SIG-M5 (cell line): ENCODE measurements around the gene CAMK2D.

Source experiments
- DNase-seq: peaks from one replicate; lab custom pipeline; 2025; lab: John Stamatoyannopoulos, UW

The CAMK2D gene

GRCh38 chr4:113471146-113471860 lies 290.2 kb downstream of the CAMK2D start:
- DNase-seq, result no peak

- no peak for DNase-seq
Measured at GRCh38 chr4:113469926-113470325, 291.6 kb downstream of the CAMK2D start.

GRCh38 chr4:113469023-113469390 lies 292.5 kb downstream of the CAMK2D start:
- DNase-seq, result no peak

DNA sequence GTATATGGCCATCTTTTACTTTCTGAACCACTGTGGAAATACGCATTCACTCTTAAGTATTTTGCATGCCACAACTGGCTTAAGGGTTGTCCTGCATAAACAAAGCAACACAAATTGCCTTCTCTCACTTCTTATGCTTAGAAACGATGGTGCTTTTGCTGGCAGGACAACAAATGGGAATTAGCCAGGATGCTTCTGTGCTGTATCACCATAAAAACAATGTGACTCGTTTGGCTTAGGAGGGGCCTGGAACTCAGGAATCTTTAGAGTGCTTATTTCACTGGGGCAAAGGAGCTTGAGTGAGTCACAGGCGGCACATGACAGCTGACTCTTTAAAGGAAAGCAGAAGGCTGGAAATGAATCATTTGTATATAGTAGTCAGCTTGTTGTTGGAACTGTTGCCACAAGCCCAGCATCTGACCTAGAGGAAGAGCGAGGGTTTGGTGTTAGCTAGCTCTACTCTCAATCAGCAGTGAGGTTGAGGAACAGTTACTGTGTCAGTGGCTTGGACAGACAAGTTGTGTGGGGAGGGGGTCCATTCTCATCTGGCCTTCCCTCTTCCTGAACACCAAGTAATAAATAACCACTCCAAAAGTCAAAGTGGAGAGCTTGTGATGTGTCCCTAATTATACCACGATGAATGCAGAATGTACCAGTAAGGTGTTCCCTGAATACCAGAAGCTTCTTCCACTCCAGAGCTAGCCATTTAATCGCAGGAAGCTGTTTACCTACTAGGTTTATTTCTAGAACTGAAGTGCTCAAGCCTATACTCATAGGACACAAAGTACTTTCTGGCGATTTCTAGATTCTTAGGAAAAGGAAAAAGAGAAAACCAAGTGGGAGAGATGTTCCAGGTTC lies 293.1 kb downstream of the CAMK2D start:
- peak; percentile 4 for DNase-seq

DNA sequence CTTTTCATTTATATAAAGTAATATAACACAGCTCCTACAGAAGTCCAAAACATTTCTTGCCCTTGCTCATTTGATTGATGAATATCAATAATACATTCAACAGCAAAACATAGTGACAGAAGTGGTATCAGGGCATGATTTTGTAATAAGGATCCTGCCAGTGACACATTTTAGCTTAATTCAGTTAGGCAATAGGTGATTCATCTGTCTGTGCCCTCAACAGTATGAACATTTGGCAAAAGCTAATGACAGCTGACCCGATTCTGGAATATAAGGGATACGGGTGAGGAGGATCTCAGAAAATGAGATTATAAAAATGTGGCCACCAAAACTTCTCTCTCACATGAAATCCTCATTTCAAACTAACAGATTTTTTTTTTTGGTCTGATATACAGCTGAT lies 294.0 kb downstream of the CAMK2D start:
- peak; percentile 1 for DNase-seq

GRCh38 chr4:113462286-113462685 lies 299.3 kb downstream of the CAMK2D start:
- no peak for DNase-seq

DNA sequence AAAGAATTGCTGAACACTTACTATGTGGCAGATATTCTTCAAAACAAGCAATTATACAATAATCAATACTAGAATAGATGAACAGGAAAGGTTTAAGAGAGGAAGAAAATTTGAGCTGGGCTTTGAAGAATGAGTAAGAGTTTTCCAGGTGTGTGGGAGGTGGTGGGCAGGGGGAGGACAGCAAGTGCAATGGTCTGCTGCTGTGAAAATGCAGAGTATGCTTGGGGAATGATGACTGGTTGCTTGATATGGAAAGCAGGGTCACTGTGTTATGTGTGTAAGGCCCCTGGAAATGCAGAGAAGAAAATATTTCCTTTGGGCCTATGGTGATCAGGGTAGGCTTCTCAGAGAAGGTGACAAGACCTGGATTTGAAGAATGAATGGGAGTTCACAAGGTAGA lies 300.3 kb downstream of the CAMK2D start:
- DNase-seq, result no peak

GRCh38 chr4:113457886-113458285 lies 303.7 kb downstream of the CAMK2D start:
- DNase-seq, result no peak

DNA sequence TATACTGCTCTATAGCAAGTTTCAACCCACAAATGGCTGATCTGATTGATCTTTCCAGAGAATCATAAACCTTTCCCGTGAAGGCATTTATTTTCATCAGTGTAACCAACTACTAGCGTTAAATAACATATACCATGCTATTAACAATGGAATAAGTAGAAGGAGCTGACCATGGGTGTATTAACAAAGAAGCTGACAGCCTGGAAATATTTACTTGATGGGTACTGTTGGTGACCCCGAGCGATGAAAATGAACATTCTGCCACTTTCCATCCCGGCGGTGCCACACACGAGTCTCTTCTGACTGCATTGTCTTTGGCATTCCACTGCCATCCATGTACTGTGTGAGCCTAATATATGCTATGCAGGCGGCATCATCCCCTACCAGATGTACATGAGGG lies 304.4 kb downstream of the CAMK2D start:
- no peak for DNase-seq

DNA sequence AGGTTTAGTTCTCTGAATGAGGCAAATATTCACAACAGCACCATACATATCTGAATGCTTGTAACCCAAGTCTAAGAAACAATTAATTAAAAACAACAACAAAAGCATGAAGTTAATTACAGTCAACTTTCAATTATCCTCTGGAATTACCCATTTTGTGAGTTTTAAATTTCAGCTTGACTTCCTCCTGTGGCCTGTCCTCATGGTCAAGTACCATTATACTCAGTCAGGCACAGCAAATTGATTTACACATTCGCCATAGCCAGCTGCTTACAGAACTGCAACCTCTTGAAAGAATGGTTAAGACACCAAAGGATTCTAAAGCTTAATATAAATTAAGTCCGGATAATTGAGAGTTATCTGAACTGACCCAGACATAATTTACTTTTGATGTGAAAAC lies 306.5 kb downstream of the CAMK2D start:
- DNase-seq, result no peak

- no peak for DNase-seq
Measured at GRCh38 chr4:113452868-113453620, 308.5 kb downstream of the CAMK2D start.

DNA sequence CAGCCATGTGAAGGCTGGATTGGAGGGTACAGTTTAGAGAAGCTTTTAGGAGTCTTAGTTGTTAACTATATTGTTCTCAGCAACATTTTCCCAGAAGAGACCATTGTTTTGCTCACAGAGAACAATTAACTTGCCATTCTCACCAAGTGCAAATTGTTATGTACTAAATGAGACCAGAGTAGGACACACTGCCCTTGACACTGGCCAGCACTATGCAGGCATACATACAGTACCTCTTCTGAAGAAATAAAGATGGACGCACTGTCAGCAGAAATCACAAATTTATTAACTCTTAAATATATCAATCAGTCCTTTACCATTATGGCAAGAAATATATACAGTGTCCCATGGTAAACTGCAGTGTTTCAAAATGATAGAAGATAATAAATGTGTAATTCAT lies 309.4 kb downstream of the CAMK2D start:
- no peak for DNase-seq

GRCh38 chr4:113450295-113451080 lies 311.1 kb downstream of the CAMK2D start:
- no peak for DNase-seq

DNA sequence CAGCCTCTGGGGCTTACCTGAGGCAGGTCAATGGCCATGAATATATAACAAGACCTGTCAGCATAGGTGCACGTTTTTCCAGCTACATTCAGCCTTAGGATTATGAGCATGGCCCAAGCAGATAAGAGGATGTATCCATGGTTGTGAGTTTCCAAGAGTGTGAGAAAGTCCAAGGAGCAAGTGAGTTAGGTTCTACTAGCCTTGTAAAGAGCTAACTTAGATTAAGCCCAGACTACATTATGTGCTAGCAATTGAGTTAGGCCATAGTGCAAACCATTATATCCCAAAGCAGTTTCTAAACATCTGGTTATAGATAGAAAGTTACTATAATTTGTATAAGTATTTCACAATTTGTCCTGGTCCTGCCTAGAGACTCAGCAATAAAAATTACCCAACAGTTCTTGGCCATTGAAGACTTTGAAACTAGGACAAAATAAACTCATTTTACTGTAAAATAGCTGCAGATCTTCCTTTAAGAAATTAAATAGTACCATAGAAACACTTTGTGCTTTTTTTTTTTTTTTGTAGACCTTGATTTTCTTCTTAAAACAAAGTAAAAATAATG lies 312.0 kb downstream of the CAMK2D start:
- DNase-seq, result no peak

GRCh38 chr4:113447769-113448168 lies 313.8 kb downstream of the CAMK2D start:
- DNase-seq, result no peak

DNA sequence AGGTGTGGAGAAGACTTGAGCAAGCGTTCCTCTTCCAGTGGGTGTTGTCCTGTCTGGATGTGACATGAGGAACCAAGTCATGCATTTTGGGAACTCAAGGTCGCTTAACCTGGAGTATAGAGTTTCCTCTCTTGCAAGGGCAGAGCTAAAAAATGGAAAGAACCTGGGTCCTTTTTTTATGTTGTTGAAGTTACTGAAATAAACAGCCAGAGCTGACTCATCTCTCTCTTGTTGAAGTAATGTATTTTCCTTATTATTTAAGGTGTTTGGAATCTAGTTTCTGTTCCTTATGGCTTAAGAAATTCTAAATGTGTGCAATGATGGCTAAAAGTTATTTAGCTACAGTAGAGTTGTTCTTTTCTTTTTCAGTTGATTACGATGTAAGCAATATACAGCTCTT lies 314.5 kb downstream of the CAMK2D start:
- DNase-seq, result no peak

DNA sequence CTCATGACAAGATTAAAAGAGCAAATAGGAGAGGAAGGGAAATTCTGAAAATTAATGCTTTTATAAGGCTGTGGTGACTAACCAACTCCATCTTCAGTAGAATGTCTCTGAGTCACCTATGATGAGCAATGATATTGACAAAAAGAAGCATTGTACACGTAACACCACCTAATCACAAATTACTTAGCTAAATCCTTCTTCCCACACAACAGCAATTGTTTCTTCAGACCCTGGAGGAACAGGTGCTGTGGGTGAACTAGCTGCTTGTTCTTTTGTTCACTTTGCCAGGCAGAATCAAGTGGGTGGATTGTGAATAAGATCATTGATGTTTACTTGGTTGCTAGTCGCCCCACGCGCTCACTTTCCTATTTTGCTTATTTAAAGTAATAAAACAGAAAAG lies 315.5 kb downstream of the CAMK2D start:
- no peak for DNase-seq

- DNase-seq, result no peak
Measured at GRCh38 chr4:113445286-113445685, 316.3 kb downstream of the CAMK2D start.

GRCh38 chr4:113444386-113444785 lies 317.2 kb downstream of the CAMK2D start:
- no peak for DNase-seq

- DNase-seq, result no peak
Measured at GRCh38 chr4:113442826-113443225, 318.7 kb downstream of the CAMK2D start.

DNA sequence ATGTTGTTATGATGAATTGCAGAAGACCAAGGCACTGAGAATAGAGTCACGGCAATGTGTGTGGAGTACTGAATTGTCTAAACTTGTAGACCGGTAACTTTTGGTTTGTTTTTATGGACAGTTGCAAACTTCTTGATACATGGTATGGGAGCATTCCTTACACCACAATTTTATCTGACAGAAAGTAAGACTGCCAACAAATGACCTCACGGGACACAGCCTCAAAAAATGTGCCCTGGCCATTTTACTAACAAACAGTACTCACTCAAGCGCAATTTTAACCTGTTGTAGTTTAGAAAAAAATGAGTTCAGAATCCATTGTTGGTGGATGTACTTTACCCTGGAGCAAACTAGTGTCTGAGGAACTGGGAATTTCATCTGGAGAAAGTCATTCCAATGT lies 321.2 kb downstream of the CAMK2D start:
- DNase-seq, result no peak

DNA sequence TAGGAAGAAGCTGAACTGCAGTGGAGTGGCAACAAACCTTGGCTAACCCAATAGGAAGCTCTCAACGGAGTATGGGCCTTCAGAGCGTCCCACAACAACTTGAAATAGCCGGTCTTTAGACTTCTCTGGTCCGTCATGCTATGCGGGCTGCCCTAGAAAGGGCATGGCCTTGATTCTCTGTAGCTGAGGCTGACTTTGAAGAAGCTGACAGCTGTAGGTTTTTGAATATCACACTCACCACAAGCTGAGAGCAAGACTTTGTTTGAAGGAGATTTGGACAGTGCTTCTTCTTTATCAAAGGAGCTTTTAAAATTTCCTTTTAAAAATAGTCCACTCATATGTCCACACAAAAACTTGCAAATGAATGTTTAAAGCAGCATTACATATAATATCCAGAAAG lies 322.9 kb downstream of the CAMK2D start:
- DNase-seq, result no peak
